Effector CD8-positive, alpha-beta T cell (primary cell): Measurements from ENCODE around the gene CYGB.

Source experiments
- DNase-seq: peaks from one replicate; lab custom pipeline; 2025; lab: John Stamatoyannopoulos, UW

Gene CYGB

GRCh38 chr17:76478730-76479514, 58.6 kb downstream of the CYGB start:
- no peak for DNase-seq

- DNase-seq: no peak
These were observed 59.4 kb downstream of the CYGB start for GRCh38 chr17:76478097-76478496.

- no peak for DNase-seq
These were observed 59.9 kb downstream of the CYGB start for GRCh38 chr17:76477576-76477975.
